GM21723 (cell line): ENCODE data around the gene ABCA1.
"Not testable (repeated sequence)": the region's sequence is repeated elsewhere in the genome, so short reads cannot be mapped to it uniquely, and the experiment has no call there.

ENCODE experiments used
- ATAC-seq: cut with Tn5 transposase; IDR thresholded peaks from one replicate; pipeline ENCODE4 v1.9.1; 2021; ENCODE audit warnings: mild to moderate bottlenecking, moderate library complexity; ENCODE audit not compliant: unreplicated experiment

ABCA1 gene

DNA sequence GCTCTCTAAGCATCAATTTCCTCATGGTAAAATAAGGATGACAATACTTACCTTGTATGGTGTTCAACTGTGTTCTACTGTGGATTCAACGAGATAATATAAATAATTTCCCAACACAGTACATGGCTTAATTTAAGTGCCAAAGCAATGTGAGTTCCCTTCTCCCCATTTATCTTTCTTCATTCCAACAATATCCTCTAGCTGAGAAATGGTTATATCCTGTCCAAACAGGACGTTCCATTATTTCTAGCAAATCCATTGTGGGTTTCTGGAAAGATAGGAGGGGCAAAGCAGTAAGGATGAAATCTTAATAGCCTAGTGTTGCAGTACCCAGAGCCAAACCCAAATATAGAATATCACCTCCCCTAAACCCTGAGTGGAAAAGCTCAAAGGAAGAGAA lies 22.0 kb downstream of the ABCA1 start:
- ATAC-seq, result no peak

DNA sequence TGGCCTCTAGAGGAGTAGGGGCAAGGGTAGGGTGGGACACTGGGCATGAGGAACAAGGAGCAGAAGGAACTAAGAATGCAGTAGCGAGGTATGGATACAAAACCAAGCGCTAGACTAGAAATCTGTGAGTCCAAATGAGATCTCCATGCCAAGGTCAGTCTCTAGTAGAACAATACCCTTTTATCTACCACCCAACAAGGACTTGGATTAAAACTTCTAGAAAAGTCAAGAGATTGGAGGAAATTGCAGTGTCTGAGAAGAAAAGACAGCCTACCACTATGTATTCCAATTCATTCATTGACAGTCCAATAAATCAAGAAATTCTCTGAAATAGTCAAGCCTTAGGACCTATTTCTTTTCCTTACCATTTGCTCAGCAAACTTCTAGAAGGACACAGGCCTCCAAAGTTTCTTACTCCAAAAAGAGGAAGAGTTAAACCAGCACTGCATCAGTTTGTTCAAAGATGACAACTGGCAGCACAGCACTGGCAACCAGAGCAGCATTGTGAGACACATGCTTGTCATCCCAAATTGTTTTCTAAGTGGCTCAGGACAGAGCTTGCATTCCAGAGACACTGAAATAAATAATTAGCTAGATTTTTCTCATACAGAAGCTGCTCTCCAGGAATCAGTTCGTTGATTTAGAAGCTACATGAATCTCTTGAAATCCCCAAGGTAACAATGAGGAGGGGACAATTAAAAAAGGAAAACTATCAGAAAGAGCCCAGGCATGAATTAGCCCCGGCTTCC lies 22.6 kb downstream of the ABCA1 start:
- no peak for ATAC-seq

DNA sequence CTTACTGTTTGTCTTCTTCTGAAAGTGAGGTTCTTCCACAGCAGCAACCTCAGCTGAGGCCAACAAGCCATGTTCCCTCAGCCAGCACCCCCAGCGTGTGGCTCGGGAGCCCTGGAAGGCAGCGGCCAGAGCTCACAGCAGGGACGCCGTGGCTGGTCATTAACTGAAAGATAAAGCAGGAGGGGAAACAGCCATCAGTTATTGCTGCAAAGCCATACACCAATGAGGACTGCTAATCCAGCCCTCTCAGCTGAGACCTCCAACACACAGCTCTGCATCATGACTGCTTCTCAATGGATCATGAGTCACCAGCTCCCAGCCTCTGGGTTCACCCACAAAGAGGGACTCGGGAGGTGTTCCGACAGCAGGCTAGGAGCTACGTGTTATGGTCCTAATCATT lies 24.3 kb downstream of the ABCA1 start:
- no peak for ATAC-seq

DNA sequence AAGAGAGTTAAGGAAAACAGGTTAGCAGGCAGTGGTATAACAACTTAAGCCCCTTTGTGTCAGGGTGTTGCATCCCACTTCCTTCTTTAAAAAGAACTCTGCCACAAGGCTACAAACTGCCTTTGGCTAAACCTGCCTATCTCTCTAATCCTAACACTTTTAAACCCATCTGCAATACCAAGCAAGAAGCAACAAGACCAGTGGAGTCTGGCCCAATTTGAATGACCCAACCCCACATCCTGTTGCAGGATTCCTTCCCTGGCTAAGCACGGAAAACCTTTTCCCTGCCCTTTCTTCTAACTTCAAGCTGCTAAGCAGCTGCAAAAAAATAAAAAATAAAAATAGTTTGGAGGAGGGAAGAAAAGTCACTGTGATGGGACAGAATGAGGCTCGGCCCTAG lies 27.1 kb downstream of the ABCA1 start:
- no peak for ATAC-seq

DNA sequence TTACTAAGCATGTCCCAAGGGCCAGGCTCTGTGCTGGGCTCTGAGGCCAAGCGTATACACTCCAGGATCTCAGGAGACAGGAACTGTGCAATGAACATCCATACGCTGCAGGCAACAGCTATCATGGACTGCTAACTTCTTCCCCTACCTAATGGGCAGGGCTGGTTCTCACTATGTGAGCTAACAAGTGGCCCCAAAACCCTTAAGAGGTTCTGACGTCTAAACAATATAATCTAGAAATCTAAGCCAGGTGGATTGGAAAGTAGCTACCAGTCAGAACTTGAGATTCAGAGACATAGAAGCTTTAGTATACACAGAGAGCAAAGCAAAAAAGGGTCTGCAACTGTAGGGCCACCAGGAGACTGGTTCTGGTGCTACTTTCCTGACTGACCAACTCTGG lies 27.6 kb downstream of the ABCA1 start:
- no peak for ATAC-seq

DNA sequence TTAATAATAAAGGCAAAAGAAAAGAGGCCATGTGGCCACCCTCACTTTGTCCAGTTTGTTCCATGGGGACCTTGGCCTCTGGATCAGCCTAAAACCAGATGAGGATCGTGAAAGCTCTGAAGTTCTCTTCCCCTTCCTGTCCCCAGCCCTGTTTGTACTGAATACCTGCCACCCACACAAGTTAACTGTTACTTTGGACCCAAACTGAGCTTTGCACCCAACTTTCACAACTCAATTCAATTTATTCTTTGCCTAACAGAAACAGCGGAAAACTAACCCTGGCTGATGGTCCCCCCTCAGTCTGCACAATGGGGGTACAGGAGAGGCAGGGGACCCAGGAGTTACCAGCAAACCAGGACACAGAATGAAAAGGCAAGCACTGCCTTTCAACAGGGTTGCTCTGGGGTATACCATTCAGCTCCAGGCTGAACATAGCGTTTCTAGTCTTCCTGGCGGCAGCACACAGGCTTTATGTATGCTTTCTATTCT lies 28.2 kb downstream of the ABCA1 start:
- ATAC-seq, result no peak

DNA sequence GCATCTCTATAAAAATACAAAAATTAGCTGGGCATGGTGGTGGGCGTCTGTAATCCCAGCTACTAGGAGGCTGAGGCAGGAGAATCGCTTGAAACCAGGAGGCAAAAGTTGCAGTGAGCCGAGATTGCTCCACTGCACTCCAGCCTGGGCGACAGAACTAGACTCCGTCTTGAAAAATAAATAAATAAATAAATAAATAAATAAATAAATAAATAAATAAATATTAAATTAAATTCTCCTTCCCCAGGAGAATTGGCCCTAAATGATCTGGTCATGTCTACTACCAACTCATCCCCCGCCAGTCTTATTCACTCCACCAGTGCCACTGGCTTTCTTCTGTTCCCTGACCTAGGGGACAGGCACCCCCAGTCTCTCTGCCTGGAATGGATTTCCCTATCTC lies 29.6 kb downstream of the ABCA1 start:
- not testable (repeated sequence) for ATAC-seq

DNA sequence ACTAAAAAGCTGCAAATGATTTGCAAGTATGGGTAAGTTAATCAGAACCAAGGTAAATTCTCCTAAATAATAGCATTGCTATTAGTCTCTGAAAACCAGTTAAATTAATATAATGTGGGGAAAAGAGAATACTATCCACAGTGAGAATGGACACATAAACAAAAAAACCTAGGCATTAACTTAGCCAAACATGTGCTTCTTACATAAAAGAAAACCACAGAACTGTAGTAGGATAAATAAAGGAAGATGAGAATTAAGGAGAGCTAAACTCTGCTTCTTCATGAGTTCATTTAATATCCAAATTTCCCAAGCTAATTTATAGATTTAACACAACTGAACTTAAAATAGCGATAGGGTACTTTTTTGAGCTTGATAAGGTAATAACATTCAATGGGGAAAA lies 31.8 kb downstream of the ABCA1 start:
- no peak for ATAC-seq

DNA sequence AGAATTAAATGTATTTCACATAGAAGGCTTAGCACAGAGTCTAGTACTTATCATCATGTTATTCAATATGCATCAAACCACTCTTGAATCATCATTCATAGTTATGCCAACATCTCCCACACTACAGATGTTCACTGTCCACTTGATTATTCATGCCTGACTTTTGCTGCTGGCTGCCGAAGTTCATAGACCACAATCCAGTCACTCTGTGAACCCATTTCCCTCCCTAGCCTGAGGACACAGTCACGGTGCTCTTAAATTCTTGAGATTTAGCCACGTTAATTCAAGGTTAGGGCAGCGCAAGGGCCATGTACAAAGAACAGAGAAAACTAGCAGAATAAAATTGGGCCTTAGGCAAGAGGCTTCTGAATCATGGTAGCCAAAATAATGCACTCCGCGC lies 32.4 kb downstream of the ABCA1 start:
- no peak for ATAC-seq

DNA sequence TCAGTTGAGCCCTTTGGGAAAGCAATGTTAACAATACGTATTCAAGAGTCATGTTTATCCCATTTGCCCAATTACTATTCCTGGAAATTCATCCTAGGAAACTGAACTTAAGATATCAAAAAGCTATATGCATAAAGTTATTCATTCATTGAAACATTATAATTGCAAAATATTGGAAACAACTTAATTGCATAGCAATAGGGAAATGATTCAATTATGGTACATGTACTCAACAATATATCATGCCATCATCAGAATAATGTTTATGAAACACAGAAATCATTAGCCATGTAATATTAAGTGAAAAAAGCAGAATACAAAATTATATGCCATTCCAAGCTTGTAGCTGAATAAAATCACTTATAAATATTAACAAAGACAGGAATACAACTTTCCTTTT lies 35.3 kb downstream of the ABCA1 start:
- ATAC-seq, result no peak

DNA sequence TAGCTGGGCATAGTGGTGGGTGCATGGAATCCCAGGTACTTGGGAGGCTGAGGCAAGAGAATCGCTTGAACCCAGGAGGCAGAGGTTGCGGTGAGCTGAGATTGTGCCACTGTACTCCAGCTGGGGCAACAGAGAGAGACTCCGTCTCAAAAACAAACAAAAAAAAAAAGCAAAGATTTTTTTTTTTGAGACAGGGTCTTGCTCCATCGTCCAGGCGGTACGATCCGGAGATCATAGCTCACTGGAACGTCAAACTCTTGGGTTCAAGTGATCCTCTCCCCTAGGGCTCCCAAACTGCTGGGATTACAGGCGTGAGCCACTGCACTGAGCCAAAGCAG lies 37.6 kb downstream of the ABCA1 start:
- no peak for ATAC-seq

DNA sequence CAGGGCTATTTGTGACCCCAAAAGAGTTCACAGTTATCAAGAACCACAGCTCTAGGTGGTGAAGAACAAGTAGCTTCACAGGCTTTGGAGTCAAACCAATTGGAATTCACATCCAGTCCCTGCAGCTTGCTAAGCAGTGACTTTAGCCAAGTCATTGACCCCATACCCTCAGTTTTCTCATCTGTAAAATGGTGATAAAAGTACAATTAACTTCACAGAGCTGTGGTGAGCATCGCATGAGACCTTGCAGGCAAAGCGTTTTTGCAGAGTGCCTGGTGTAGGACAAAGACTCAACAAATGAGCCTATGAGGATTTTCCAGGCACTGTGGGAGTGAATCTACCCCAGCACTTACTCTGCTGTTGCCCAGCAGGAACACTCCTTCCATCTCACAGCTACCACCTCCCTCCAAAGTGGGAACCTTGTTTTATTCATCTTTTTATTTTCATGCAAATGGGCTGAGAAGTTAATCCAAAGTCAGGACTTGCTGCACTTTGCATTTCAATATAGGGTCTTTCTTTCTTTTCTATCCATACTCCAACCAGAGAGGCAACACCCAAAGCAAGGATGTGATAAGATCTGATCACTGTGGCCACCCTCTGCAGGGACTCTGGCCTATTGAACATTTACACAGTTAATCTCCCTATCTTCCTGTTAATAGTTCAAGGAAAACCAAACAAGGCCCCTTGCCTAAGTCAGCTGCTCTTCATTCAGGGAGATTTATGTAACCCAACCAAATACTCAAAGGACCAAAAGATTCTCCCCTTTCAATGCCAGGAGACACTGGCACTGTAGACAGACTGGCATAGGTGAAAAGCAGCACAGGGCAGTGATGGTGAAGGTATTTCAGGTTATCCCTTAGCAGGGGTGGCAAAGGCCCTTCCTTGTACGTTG lies 41.9 kb downstream of the ABCA1 start:
- no peak for ATAC-seq

DNA sequence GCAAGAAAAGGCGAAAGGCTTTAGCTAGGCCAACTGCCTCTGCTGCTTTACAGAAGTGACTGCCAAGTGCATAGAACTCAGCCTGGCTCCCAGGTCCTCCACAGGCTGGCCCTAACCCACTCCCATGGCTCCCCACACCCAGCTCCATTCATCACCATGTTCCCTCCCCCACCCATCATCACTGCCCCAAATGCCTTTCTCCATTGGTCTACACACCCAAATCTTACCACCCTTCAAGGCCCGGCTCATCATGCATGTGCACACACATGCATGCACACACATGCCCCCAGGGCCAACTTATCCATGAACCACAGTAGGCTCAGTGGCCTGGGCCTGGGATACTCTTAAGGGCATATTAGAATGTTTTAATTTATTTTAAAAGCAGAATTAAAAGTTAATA lies 44.8 kb downstream of the ABCA1 start:
- ATAC-seq, result no peak

DNA sequence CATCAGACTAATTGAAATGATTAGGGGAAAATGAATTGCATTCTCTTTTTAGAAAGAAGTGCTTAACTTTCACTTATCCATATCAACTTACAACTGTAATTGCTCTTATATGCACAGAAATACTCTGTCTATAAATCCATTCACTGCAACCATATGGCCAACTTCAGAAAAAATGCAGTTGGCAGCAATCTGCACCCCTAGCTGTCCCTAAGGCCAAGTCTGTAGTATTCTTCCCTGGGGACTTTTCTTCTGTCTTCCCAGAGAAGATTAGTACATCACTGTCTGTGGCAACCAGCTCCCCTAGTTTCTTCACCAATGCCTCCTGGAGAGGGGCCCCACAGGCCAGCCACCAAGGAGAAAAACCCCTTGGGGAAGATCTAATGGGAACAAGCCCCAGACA lies 45.4 kb downstream of the ABCA1 start:
- no peak for ATAC-seq

DNA sequence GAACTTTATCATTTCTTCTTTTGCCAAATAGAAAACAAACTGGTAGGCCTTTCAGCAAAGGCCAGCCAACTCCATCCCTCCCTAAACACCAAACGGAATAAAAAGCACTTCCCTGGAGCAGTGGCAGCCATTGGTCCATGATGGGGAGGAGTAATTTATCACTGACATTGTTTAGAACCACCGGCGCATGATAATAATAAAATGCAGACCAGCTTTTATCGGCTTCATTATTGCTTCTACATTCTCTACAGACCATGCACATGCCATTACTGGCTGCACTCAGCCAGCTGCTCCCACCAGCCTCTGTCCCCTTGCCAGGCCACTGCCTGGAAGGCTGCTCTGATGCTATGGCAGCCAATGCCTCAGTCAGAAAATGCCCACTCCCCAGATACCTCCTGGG lies 45.9 kb downstream of the ABCA1 start:
- ATAC-seq, result no peak

DNA sequence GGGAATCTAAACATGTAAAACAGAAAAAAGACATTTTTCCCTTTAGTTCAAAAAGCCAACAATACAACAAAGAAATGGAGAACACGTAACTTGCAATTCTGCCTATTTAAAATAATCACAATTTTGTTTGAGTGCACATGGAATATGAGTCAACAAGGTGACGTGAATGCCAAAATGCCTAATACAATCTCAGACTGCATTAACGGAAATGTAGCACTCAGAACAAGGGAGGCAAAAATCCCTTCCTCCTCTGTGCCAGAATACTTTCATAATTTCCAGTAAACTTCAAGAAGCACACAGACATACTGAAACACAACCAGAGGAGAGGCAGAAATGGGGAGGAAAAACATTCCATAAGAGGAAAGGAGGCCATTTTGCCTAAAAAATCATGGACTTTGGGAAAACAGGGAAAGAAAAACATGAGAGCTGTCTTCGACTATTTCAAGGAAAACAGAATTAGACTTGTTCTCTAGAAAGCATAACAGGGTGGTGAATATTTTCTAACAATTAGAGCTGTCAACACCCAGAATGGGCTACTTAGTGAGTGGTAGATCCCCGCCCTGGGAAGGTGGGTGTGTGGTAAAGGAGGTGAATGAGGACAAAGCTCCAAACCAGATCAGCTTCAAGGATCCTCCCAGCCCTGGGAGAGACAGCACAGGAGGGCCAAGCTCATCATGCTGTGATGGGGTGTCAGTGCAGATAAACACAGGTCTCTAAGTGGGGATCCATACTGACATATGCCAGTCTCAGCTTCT lies 48.2 kb downstream of the ABCA1 start:
- no peak for ATAC-seq

DNA sequence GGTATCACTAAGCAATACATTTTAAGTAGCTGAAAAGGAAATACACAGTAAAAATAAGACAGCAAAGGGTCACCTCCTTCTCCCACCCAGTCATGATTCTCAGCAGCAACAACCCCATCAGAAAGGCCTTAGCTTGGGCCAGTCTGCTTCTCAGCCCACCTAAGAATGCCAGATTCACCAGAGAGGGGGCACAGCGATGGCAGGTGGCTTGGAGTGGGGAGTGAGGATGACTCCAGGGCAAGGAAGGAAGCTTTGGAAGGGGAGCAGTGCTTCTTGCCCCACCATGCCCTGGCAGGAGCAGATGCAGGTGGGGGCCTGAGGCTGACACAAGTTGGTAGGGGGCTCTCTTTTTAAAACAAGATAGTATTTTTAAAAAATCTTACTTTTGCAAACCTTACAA lies 51.4 kb downstream of the ABCA1 start:
- ATAC-seq, result no peak

DNA sequence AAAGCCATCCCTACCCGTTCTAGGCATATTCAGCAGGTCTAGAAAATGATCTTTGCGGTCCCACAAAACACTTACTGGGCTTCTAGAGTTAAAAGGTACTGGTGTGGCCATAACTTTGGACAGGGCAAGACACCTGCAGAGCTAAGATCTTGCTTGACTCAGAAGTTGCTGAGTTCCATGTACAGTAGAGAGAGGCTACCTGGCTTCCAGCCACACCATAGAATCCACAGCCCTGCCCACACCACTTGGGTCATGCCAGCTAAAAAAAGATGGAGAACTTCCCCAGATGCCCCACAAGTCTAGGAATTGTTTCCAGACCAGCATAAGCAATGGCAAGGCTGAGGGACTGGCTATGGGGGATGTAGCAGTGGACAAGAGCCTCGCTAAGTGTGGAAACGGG lies 52.1 kb downstream of the ABCA1 start:
- ATAC-seq, result no peak

DNA sequence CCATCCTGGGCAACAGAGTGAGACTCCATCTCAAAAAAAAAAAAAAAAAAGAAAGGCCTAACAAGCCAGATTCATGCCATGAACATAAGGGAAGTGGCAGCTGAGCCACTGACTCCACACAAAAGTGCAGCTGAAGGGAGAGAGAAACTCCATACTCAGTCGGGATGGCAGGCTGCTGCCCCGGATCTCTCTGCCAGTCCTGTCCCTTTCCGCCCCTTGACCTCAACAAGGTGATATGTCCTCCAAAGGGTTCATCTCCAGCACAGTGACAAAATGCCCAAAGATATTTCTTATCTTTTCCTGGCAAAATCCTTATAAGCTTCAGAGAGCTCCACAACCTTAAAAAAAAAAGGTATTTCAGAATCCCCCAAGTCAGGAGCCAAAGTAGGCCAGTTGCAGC lies 52.6 kb downstream of the ABCA1 start:
- ATAC-seq, result no peak

DNA sequence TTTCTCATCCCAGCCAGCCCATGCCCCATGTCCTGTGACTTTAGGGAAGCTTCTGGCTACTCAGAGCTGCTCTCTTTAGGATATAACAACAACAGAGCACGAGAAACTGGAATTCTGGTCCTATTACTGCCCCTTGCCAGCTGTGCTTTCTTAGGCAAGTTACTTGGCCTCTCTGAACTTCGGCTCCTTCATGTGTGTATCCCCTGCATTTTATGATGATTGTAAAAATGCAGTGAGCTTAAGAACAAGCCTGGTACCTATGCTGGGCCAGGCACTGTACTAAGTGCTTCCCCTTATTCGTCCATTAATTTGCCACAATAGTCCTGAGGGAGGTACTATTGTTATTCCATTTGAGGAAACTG lies 54.5 kb downstream of the ABCA1 start:
- no peak for ATAC-seq

DNA sequence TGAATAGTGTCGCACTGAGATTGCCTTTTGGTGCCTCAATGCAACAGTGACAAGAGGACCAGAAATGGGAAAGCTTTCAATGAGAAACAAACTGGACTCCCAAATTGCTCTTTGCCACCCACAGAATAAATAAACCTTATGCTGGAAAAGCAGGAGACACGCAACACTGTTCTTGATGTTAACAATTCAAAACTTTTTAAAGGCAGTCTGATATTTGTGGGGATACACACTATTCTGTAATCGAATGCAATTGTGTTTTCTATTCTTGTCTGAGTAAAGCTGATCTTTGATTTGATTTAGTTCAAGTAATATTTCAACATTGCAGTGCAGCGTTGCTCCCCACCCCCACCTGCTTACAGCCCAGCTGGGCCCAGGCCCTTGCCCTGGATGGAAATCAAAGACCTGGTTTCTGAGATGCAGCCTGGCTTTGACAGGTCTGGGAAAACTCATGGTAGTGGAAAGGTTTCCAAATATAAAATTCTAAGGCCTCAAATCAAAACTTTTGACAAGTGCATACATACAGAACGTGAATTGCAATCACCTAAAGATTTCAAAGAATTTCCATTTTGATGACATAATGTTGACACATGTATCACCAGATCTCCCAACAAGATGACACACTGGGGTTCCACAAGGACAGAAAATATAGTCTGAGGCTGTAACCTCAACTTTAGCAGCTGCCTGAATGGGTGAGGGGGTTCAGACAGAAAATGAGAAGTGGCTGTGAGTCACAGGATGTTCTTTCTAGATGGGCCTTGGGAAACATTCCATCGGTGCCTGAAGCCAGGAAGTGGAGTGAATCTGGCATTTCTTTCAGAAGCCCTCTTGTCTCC lies 55.1 kb downstream of the ABCA1 start:
- ATAC-seq, result no peak
